GM19463 (cell line): Measurements from ENCODE around the gene TRAPPC8.

Experiments
- ATAC-seq: cut with Tn5 transposase; IDR thresholded peaks from one replicate; pipeline ENCODE4 v1.9.1; 2021; ENCODE audit warnings: mild to moderate bottlenecking, moderate library complexity; ENCODE audit not compliant: unreplicated experiment

TRAPPC8 gene

GRCh38 chr18:31795747-31796146, 147.2 kb downstream of the TRAPPC8 start:
- no peak for ATAC-seq

GRCh38 chr18:31793531-31793930, 149.4 kb downstream of the TRAPPC8 start:
- no peak for ATAC-seq

- no peak for ATAC-seq
Observed at GRCh38 chr18:31792580-31792911, 150.4 kb downstream of the TRAPPC8 start.

- ATAC-seq: peak; percentile 91
Observed at GRCh38 chr18:31791817-31792579, 150.9 kb downstream of the TRAPPC8 start.

- no peak for ATAC-seq
Observed at GRCh38 chr18:31789409-31789808, 153.5 kb downstream of the TRAPPC8 start.

GRCh38 chr18:31783059-31783458, 159.9 kb downstream of the TRAPPC8 start:
- no peak for ATAC-seq
